ENCODE data around the gene TAOK2.
"Not testable (repeated sequence)": the region's sequence is repeated elsewhere in the genome, so short reads cannot be mapped to it uniquely, and the experiment has no call there.

Gene TAOK2

DNA sequence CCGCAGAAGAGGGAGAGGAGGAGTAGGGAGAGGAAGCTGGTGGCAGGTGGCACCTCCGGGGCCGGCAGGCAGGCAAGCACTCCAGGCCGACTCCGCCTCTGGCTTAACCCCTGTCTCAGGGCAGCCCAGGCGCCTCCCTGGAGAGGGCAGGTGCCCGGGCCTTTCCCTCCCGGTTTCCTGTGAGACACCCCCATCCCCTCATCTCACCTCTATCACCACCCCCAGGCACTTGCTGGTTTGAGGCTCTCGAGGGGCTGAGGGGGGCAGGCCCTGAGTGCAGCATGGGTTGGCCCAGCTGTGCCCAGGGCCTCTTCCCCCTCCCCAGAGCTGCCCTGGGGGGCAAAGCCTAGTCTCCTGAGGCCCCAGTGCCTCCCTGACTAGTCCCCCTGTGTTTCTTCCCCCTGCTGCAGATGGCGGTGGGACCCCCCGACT, 31.2 kb downstream of the TAOK2 start:
- DNase-seq: no peak

DNA sequence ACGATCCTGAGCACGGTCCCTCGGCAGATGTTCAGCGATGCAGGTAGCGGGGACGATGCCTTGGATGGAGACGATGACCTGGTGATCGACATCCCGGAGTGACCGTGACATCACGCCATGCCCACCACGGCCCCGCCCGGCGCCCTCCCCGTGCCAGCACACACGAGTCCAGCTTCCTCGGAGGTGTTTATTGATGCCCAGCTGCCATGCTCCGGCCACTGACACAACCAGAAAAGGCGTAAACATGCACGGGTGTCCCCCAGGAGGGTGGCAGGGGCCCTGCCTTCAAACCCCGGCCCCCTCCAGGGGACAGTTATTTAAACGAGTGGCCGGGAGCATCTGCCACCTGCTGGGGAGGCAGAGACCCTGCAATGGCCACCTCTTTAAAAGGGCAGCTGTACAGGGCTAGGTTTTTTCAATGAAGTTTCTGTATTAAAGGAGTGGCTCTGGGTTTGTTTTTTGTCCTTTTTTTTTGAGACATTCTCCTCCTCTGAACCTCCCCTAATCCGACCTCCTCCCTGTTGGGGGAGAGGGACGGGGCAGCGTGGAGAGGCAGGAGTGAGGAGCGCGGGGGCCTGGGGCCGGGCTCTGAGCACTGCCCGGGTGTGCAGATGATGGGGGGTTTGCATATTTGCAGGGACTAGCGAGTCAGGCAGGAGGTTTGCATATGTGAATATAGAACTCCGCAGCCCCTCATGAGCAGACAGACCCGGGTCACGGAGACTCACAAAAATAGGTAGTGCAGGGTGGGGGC, 31.9 kb downstream of the TAOK2 start:
- peak; percentile 31 to 37 for DNase-seq

- DNase-seq: no peak
Measured at GRCh38 chr16:30006095-30006473, 32.4 kb downstream of the TAOK2 start.

GRCh38 chr16:30006659-30007377, 33.1 kb downstream of the TAOK2 start:
- no peak for DNase-seq

GRCh38 chr16:30007378-30007895, 33.8 kb downstream of the TAOK2 start:
- DNase-seq: no peak

DNA sequence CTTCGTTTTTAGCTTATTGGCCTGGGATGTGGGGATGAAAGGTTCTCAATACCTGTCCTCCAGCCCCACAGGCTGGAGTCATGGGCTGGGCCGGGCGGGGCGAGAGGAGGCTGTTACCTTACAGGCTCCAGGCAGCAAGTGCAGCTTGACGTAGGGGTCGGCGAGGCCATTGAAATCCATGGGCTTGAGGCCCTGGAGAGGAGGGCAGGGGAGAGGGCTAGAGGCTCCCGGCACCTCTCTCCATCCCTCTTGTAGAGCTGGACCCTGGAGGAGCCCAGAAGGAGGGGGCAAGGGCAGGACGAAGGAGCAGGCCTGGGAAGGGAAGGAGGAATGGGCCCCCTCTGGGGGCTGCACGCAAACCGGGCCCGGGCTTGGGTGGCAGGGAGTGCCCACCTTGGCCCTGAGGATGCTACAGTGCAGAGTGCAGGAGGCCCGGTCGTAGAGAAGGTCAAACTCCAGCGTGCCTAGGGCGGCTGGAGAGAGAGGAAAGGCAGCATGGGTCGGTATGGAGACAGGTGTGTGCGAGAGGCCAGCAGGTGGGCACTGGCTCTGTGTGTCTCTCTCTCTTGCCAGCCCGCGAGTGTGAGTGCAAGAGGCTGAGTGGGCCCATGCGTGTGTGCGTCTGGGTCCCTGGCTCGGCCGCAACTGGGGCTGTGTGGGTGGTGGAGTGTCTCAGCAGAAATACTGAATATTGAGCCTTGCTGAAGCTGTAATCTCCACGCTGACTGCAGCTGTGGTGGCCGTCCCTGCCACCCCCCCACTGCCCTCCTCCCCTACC, 35.6 kb downstream of the TAOK2 start:
- DNase-seq: no peak

DNA sequence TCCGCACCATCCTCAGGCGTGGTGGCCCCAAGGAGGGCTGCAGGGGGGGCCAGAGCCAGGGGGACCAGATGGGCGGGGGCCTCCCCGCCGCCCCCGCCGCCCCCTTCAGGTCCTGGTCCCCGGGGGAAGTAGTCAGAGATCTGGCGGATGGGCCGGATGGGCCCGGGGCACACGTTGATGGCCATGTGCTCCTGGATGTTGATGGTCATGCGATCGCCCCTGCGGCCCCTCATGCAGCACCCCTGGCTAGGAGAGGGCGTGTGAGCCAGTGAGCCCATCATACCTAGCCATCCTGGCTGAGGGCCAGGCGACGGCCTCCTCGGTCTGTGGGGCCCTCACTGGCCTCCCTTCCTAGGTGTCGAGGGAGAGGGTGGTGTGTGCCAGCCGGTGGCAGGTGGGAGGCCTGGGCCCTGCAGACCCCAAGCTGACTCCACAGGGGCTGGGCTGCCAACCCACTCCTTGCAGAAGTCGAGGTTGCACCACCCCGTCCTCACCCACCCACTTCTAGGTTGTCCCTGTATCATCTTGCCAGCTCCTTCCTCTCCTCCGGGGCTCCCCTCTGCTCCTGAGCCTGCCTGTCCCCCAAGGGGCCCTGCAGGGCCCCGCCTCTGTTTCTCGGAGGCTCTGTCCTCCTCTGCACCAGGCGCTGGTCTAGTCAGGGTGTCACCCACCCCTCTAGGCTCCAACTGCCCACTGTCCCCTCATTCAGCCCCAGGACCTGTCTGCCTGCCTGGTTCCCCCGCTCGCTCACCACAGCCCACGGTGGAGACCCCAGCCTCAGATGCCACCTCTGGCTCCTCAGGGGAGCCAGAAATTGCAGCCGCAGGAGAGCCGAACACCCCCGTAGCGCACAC, 36.5 kb downstream of the TAOK2 start:
- DNase-seq: no peak

- DNase-seq: peak in 1 of 2 experiments; percentile 21
Measured at GRCh38 chr16:30010844-30011713, 37.4 kb downstream of the TAOK2 start, which contains the start of gene DOC2A. DOC2A (minus strand) TSS chr16:30011027; CDS start chr16:30010222, 805 bp downstream.

DNA sequence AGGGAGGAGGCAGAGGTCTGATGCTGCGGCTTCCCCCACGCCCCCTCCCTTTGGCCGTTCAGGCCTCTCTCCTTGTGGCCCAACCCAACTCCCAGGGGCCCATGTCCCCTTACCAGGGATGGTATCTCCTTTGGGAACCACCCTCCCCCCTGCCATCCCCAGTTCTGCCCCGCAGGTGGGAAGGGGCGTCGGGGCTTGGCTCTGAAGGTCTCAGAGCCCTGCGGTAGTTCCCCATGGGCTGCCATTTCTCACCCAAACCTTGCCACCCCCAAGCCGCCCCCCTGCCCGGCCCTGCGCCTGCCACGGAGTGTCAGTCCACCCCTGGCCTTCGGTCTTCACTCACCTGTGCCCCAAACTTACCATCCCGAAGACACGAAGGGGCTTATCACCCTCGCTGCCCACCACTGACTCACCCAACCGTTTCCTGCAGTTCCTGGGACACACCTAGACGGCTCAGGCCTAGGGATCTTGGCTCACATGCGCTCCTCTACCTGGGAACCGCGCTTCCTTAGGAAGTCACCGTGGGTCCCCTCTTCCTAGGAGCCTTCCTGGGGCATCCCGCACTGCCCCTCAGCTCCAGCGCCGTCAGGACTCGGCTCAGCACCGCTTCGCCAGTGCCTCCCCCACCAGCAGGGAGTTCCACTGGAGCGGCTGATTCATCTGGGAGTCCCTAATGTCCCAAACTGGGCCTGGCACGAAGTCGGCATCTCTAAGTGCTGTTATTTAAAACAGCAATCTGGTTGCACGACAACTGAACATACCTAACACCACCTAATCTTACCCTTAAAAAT, 38.2 kb downstream of the TAOK2 start:
- DNase-seq: no peak

- not testable (repeated sequence) for DNase-seq
Measured at GRCh38 chr16:30012598-30012997, 38.9 kb downstream of the TAOK2 start.

GRCh38 chr16:30015450-30015849, 41.8 kb downstream of the TAOK2 start:
- DNase-seq: not testable (repeated sequence)

DNA sequence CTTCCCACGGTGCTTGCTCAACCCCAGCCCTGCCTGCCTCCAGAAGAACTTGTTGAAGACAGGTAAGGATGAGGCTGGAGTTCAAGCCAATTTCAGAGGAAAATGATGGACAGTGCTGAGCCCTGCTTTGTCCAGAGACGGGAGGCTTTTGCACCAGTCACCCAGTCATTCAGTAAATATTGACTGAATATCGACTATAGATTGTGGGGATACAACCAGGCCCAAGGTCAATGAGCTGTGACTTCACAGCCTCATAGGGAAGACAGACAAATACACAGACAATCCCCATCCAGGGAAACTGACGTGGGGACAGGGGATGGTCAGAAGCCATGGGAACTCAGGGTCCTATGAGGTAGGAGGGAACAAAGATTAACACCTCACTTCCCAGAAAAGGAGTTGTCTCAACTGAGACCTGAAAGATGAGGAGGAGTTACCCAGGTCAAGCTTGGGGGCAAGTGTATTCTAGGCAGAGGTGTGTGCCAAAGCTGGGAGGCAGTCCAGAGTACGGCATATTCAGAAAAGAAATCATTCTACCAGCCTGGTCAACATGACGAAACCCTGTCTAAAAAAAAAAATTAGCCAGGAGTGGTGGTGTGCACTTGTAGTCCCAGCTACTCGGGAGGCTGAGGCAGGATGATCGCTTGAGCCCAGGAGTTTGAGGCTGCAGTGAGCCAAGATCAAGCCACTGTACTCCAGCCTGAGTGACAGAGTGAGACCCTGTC, 43.0 kb downstream of the TAOK2 start:
- DNase-seq: no peak

DNA sequence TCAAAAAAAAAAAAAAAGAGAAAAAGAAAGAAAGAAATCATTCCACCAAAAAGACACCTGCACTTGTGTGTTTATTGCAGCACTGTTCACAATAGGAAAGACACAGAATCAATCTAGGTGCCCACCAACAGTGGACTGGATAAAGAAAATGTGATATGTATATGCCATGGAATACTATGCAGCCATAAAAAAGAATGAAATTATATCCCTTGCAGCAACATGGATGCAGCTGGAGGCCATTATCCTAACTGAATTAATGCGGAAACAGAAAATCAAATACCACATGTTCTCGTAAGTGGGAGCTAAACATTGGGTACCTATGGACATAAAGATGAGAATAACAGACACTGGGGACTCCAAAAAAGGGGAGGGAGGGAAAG, 43.6 kb downstream of the TAOK2 start:
- no peak for DNase-seq

- DNase-seq: not testable (repeated sequence)
Measured at GRCh38 chr16:30017937-30018336, 44.3 kb downstream of the TAOK2 start.

GRCh38 chr16:30018731-30019158, 45.1 kb downstream of the TAOK2 start:
- no peak for DNase-seq

GRCh38 chr16:30022887-30023286, 49.2 kb downstream of the TAOK2 start, which contains the start of gene C16orf92:
C16orf92 (plus strand) TSS chr16:30023198; CDS start chr16:30023341, 143 bp downstream.
- no peak for DNase-seq

DNA sequence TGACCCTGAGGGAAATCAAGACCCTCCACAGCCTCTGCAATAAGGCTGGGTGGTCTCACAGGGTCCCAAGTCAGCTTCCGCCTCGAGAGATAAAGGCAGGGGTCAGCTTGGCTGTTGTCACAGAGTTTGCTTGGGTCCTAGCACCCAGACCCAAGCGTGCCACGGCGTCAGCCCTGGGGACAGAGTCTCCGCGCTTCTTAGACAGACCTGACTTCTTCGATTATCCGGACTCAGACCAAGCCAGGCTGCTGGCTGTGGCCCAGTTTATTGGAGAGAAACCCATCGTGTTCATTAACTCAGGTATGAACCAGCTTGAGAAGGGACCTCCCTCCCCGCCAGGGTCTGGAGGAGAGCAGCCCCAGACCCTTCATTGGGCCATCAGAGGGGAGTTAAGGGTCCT, 49.9 kb downstream of the TAOK2 start:
- no peak for DNase-seq

- DNase-seq: no peak
Measured at GRCh38 chr16:30024451-30024850, 50.8 kb downstream of the TAOK2 start.

DNA sequence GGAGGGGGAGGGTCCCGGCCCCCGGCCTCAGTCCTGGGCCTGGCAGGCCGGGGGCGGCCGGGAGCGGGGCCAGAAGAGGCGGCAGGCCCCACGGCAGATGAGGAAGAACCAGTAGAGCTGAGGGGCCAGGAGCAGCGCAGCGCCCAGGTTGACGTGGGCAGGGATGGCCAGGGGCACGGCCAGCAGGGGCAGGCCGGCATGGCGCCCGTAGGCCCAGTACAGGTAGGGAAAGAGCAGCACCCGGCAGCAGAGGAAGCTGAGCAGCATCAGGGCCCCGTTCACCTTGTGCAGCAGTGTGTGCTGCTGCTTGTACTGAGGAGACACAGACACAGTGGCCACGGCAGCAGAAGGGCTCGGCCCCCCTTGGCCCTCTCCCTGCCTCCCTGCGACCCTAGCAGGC, 51.5 kb downstream of the TAOK2 start:
- DNase-seq: no peak

DNA sequence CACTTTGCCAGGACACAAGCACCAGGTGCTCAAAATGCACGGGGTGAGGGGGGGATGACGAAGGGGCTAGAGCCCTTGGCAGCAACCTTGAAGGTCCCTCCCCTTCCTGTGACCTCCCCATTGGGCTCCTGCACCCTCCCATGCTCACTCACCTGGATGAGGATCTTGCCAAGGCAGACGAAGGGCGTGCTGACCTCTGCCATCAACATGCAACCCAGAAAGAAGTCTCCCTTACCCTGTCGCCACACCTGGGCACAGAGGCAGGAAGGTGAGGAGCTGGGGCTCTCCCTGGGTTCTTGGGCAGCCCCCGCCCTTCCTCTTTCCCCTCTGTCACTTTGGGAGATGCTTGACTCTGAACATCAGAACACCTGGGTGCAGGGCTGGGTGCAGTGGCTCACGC, 51.9 kb downstream of the TAOK2 start:
- no peak for DNase-seq

Measured in AML-193 (cell line).